Measurements from ENCODE around the gene SART3. TPM values are rescaled to one million over a fixed set of nuclear protein-coding genes. Genes with fewer than 3 reads are reported as not detected.

Gene SART3
- total and polyA plus RNA-seq, 2 of the 8 experiments (the other 6 are each of a cell fraction or from before 2014, with no cell fraction given) = 16.0 to 103 TPM

DNA sequence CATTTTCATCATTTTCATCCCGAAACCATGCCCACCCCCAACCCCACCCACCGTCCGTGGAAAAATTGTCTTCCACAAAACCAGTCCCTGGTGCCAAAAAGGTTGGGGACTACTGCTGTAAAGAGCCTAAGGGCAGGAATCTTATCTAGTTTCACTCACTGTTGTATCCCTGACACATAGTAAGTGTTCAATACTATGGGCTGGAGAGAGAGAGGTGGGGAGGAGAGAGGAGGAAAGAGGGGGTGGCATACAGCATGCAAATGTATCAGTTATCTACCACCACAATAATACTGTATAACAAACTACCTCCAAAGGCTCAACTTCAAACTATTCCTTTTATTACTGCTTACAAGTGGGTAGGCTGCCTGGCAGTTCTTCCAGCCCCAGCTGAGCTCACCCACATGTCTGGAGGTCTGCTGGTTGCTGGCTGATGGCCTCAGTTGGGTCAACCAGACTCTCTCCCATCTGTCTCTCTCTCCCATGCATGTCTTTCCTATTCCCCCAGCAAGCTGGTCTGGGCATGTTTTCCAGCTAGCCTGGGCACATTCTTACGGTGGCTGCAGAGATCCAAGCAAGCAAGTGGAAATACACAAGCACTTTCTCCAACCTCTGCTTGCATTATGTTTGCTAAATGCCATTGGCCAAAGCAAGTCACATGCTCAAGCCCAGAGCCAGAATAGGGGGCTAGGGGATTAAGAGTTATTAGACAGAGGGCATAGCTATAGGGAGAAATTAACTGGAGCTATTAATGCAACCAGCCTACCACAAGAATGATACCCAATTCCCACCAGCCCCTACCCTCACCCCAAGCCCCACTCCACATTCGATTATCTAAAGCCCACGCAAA lies 77.5 kb downstream of the SART3 start (continued):
- no peak for TF ChIP-seq KDM5A (IDR thresholded peaks at IDR 0.05; ENCODE audit: low read length)
- TF ChIP-seq POLR2AphosphoS5 (IDR thresholded peaks at IDR 0.05; ENCODE audit: low read depth, low read length) = no peak

Data from H1 (cell line).